GM12873 (cell line): ENCODE data around the gene HMG20A.

ENCODE experiments used
- TF ChIP-seq, protein P1 (sequence below): IDR thresholded peaks from 2 replicates; pipeline ENCODE4 v1.5.1; 2012; ENCODE audit warnings: low read depth, mild to moderate bottlenecking, moderate library complexity, low read length, control low read depth; ENCODE audit not compliant: insufficient read depth; ENCODE audit errors: missing control alignments

Gene HMG20A

DNA sequence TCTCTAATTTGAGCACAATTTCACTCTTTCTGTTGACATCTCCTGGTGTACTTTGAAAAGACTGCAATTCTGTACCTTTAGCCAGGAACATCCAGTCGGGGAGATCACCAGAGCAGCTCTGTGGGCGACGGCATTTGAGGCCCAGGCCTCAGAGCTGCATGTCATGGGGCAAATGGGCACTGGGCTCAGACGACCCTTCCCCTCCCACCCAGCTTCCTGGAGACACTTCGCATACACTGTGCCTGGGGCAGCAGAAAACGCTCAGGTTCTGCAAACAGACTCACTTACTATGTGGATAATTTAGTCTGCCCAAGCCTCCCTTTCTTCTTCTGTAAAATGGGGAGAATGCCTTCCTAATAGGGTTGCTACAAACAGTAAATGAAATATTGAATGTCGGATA lies 96.9 kb downstream of the HMG20A start:
- TF ChIP-seq, protein P1, sequence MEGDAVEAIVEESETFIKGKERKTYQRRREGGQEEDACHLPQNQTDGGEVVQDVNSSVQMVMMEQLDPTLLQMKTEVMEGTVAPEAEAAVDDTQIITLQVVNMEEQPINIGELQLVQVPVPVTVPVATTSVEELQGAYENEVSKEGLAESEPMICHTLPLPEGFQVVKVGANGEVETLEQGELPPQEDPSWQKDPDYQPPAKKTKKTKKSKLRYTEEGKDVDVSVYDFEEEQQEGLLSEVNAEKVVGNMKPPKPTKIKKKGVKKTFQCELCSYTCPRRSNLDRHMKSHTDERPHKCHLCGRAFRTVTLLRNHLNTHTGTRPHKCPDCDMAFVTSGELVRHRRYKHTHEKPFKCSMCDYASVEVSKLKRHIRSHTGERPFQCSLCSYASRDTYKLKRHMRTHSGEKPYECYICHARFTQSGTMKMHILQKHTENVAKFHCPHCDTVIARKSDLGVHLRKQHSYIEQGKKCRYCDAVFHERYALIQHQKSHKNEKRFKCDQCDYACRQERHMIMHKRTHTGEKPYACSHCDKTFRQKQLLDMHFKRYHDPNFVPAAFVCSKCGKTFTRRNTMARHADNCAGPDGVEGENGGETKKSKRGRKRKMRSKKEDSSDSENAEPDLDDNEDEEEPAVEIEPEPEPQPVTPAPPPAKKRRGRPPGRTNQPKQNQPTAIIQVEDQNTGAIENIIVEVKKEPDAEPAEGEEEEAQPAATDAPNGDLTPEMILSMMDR, result no peak

DNA sequence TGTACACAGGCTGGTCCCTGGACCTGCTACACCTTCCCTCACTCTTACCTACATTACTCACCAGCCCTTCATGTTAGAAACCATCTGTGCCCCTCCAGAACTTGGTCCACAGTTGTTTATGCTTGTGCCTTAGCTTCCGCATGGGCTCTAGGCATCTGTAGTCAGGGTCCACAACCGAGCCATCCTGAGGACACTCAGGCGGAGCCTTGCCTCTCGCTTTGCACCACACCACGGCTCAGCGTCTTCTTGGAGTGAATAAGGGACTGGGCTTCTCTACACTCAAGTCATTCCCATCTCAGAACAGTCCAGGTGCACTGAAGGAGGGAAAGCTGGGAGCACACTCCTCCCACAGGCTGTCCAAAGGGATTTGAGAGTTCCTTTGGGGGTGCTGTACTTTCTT lies 97.8 kb downstream of the HMG20A start:
- TF ChIP-seq, protein P1, result no peak

DNA sequence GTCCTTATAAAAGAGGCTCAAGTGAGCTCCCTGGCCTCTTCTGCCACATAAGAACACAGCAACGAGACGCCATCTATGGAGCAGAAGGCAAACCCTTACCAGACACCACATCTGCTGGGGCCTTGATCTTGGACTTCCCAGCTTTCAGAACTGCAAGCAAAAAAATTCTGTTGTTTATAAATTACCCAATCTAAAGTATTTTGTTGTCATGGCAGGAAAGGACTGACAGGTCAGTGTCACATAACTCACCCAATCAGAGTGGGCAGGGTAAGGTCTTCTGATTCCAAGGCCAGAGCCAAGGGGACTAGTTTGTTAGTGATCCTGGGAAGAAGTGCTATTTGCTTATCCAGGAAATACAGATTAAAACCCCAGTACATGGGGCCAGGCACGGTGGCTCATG lies 98.9 kb downstream of the HMG20A start:
- TF ChIP-seq, protein P1, result no peak

DNA sequence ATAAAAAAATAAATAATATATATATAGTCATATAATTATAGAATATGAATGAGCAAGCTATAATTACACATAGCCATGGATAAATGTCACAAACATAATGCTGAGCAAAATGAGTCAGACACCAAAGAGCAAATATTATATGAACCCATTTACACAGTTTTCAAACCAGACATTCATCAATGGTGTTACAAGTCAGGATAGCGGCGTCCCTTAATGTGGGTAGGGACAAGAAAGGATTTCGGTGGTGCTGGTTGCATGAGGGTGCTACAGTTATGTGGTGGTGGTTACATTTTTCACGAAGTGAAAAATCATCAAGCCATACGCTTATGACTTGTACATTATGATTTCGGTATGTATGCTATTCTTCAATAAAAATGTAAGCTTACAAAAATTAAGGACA lies 100.5 kb downstream of the HMG20A start:
- TF ChIP-seq, protein P1, result no peak

DNA sequence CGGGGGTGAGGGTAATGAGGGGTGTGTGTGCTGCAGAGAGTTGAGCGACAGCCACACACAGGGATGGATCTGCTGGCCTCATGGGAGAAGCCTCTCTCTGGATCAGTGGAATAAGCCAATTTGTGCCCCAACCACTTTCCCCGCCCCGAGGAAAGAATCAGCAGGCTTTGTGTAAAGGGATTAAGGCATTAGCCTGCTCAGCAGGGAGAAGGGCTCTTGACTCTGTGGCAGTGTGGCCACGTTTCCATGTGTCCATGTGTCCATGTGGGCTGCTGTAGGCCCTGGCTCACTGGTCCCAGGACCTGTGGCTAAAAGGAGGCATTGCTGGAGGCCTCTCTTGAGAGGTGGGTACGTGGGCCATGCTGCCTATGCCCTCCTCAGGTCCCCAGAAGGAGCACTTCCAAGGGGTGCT lies 104.7 kb downstream of the HMG20A start:
- TF ChIP-seq, protein P1, result no peak

DNA sequence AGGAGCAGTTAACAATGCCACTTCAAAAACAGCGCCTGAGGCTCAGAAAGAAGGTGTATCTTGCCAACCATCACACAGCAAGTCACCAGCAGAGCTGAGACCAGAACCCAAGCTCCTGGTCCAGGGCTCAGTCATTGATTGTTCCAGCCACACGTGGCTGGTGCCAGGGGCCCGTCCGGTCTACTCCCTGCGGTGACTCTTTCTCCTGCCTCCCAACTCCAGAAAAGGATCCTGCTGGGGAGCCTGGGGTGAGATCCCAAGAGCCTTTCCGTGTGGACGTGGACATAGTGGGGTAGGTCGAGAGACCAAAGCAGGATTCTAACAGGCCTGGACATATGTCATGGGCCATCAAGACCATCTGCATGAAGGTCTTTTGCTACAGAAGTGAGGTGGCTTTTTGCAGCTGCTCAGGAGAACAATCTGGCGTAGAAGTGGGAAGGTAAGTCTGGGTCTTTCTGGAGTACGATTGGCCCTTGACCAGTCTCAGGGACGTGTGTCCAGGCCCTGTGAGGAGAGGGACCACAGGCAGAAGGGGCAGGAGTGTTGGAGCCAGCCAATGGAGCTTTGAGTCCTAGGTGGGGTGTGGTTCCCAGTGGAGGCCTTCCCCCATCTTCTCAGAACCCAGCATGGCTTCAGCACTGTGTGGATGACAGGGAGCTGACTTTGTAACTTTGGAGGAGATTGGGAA lies 105.4 kb downstream of the HMG20A start:
- TF ChIP-seq, protein P1, result no peak

DNA sequence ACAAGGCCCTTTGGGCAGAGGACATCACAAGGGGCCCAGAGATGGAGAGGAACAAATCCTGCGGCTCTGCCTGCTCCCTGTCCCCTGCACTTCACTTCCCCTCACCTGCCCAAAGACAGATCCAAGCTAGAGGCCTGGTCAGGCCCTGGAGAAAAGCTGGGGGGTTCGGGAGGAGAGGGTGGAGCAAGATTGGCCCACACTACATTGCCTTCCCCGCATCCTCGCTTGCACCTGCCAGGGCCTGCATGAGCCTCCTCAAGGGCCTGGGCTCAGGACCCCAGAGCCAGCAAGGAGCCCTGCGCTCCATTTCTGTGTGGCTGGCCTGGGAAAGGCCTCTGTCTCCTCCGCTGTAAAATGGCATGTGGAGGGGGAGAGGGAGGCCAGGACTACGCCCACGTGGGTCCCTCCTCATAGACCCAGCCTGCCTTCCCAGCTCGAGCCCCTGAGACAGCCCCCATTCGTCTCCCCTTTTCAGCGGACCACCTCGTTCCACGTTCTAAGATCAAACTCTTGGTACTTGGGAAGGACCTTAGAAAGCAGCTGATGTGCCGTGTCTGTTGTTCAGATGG lies 106.0 kb downstream of the HMG20A start:
- TF ChIP-seq, protein P1, result no peak
